Gastroesophageal sphincter (tissue), 3 donors: ENCODE results near the gene F2RL1.
"Not testable (repeated sequence)": the region's sequence is repeated elsewhere in the genome, so short reads cannot be mapped to it uniquely, and the experiment has no call there.

Experiments used
- EP300 ChIP-seq: sonication (generic); formaldehyde crosslinking; IDR thresholded peaks from one replicate; pipeline ENCODE4 v1.6.1; 2017; ENCODE audit warnings: antibody characterized with exemption, mild to moderate bottlenecking
- POLR2AphosphoS5 ChIP-seq: sonication (generic); formaldehyde crosslinking; IDR thresholded peaks from one replicate; pipeline ENCODE4 v1.6.1; 2017; ENCODE audit warnings: antibody characterized with exemption
- TF ChIP-seq, protein P1 (sequence below), 4 experiments: fragments of 200-600 bp in 2 of 4; fragments of 450-650 bp in 2 of 4; sonication (generic) in 1 of 4; IDR thresholded peaks; one replicate each; pipeline ENCODE4 v1.5.1; 2017 to 2019; ENCODE audit warnings: antibody characterized with exemption in 4 of 4, mild to moderate bottlenecking in 2 of 4, moderate library complexity in 2 of 4

DNA sequence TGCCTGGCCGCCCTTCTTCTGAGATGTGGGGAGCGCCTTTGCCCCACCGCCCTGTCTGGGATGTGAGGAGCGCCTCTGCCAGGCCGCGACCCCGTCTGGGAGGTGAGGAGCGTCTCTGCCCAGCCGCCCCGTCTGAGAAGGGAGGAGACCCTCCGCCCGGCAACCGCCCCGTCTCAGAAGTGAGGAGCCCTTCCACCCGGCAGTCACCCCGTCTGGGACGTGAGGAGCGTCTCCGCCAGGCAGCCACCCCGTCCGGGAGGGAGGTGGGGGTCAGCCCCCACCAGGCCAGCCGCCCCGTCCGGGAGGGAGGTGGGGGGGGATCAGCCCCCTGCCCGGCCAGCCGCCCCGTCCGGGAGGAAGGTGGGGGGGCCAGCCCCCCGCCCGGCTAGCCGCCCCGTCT is 6.6 kb upstream of the F2RL1 start:
- TF ChIP-seq, protein P1, sequence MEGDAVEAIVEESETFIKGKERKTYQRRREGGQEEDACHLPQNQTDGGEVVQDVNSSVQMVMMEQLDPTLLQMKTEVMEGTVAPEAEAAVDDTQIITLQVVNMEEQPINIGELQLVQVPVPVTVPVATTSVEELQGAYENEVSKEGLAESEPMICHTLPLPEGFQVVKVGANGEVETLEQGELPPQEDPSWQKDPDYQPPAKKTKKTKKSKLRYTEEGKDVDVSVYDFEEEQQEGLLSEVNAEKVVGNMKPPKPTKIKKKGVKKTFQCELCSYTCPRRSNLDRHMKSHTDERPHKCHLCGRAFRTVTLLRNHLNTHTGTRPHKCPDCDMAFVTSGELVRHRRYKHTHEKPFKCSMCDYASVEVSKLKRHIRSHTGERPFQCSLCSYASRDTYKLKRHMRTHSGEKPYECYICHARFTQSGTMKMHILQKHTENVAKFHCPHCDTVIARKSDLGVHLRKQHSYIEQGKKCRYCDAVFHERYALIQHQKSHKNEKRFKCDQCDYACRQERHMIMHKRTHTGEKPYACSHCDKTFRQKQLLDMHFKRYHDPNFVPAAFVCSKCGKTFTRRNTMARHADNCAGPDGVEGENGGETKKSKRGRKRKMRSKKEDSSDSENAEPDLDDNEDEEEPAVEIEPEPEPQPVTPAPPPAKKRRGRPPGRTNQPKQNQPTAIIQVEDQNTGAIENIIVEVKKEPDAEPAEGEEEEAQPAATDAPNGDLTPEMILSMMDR (IDR thresholded peaks at IDR 0.05), result not testable (repeated sequence)
- not testable (repeated sequence) for TF ChIP-seq POLR2AphosphoS5, EP300
